Keratinocyte (primary cell): ENCODE measurements around the gene TANGO2. TPM values are rescaled to one million over a fixed set of nuclear protein-coding genes. Genes with fewer than 3 reads are reported as not detected.

ENCODE experiments used
- DNase-seq: peaks from one replicate; pipeline ENCODE4 v3.0.0-alpha.2; 2011; ENCODE audit warnings: low read depth, missing footprints, low spot score
- FAIRE-seq: peaks from 2 replicates; lab custom pipeline; 2011; peaks lifted over from hg19 to GRCh38; lab: Jason Lieb, UNC
- H2AFZ ChIP-seq: 2 replicates; pipeline ENCODE4 v1.6.0; 2012; ENCODE audit warnings: low read length, control low read depth, inconsistent platforms; ENCODE audit not compliant: control insufficient read depth
- H3K27ac ChIP-seq: 2 replicates; pipeline ENCODE4 v1.5.1; 2011; ENCODE audit warnings: low read length; ENCODE audit not compliant: control insufficient read depth, insufficient read depth
- H3K27me3 ChIP-seq: 3 replicates; pipeline ENCODE4 v1.6.0; 2011; ENCODE audit warnings: low read length; ENCODE audit not compliant: control insufficient read depth, insufficient read depth; ENCODE audit errors: extremely low read depth
- H3K36me3 ChIP-seq, 2 experiments: 2 replicates in 1 of 2; 3 replicates in 1 of 2; pipeline ENCODE4 v1.5.1; 2011; ENCODE audit warnings: low read length in 2 of 2, mild to moderate bottlenecking in 1 of 2; ENCODE audit not compliant: control insufficient read depth in 2 of 2, insufficient read depth in 2 of 2; ENCODE audit errors: extremely low read depth in 1 of 2
- H3K4me1 ChIP-seq: 3 replicates; pipeline ENCODE4 v1.5.1; 2011; ENCODE audit warnings: low read length; ENCODE audit not compliant: control insufficient read depth, insufficient read depth; ENCODE audit errors: extremely low read depth
- H3K4me2 ChIP-seq: 3 replicates; pipeline ENCODE4 v1.6.0; 2011; ENCODE audit warnings: low read depth, low read length; ENCODE audit not compliant: control insufficient read depth, insufficient read depth; ENCODE audit errors: extremely low read depth
- H3K4me3 ChIP-seq, 3 experiments: fragments of 200-600 bp in 1 of 3; sonication (generic) in 1 of 3; 2 replicates in 2 of 3; 3 replicates in 1 of 3; pipeline ENCODE4 v1.5.1; 2011 to 2016; ENCODE audit warnings: low read length in 3 of 3, mild to moderate bottlenecking in 3 of 3, control low read depth in 2 of 3, inconsistent platforms in 1 of 3, low read depth in 1 of 3, mixed read lengths in 1 of 3, mixed run types in 1 of 3, moderate library complexity in 1 of 3; ENCODE audit not compliant: control insufficient read depth in 2 of 3, insufficient read depth in 2 of 3; ENCODE audit errors: extremely low read depth in 1 of 3
- H3K79me2 ChIP-seq: 2 replicates; pipeline ENCODE4 v1.6.0; 2012; ENCODE audit warnings: low read length; ENCODE audit not compliant: control insufficient read depth, insufficient read depth
- H3K9ac ChIP-seq: 3 replicates; pipeline ENCODE4 v1.6.0; 2011; ENCODE audit warnings: low read length; ENCODE audit not compliant: control insufficient read depth, insufficient read depth; ENCODE audit errors: extremely low read depth
- H3K9me1 ChIP-seq: 3 replicates; pipeline ENCODE4 v1.6.0; 2011; ENCODE audit warnings: low read length; ENCODE audit not compliant: control insufficient read depth, insufficient read depth; ENCODE audit errors: extremely low read depth
- H3K9me3 ChIP-seq: 2 replicates; pipeline ENCODE4 v1.5.1; 2012; ENCODE audit warnings: low read depth, low read length; ENCODE audit not compliant: control insufficient read depth
- H4K20me1 ChIP-seq: 3 replicates; pipeline ENCODE4 v1.6.0; 2011; ENCODE audit warnings: low read length; ENCODE audit not compliant: control insufficient read depth, insufficient read depth; ENCODE audit errors: extremely low read depth
- EZH2 ChIP-seq: IDR thresholded peaks from one replicate; pipeline ENCODE4 v1.6.1; 2012; ENCODE audit warnings: inconsistent platforms, mild to moderate bottlenecking, low read length, moderate library complexity
- dilution Hi-C: fragments of 300-500 bp; cut with MboI; formaldehyde crosslinking; loops from one replicate; pipeline ENCODE4 v1.7.0; 2020; ENCODE audit warnings: low sequenced_read_pairs; ENCODE audit not compliant: extremely low pct_ligation_motif_present
- polyA plus RNA-seq, 5 experiments: library from polyadenylated mRNA; depleted of rRNA in 3 of 5; stranded (reverse) in 3 of 5; stranded (forward) in 1 of 5; unstranded in 1 of 5; fragments of >200 nt; gene quantifications; 1 replicate in 1 of 5; 2 replicates in 3 of 5; 3 replicates in 1 of 5; pipeline versions ENCODE4 v1.2.1 to v1.2.3, GENCODE V29; 2011 to 2012; ENCODE audit warnings: missing spikeins in 2 of 5, low read depth in 1 of 5, low replicate concordance in 1 of 5
- TF ChIP-seq, protein P1 (sequence below), 3 experiments: IDR thresholded peaks in 1 of 3; conservative IDR thresholded peaks in 1 of 3; optimal IDR thresholded peaks in 1 of 3; 2 replicates in 2 of 3; 3 replicates in 1 of 3; pipeline versions ENCODE3 to v1.5.1; 2011; ENCODE audit warnings: low read length in 3 of 3, mild to moderate bottlenecking in 3 of 3, moderate library complexity in 2 of 3, control low read depth in 1 of 3, inconsistent platforms in 1 of 3; ENCODE audit not compliant: insufficient read depth in 2 of 3; ENCODE audit errors: extremely low read depth in 1 of 3

Gene TANGO2
- polyA plus RNA-seq, 1 donor (not counting 4 experiments of a cell fraction or from before 2014, with no cell fraction given), result 20.1 TPM

DNA sequence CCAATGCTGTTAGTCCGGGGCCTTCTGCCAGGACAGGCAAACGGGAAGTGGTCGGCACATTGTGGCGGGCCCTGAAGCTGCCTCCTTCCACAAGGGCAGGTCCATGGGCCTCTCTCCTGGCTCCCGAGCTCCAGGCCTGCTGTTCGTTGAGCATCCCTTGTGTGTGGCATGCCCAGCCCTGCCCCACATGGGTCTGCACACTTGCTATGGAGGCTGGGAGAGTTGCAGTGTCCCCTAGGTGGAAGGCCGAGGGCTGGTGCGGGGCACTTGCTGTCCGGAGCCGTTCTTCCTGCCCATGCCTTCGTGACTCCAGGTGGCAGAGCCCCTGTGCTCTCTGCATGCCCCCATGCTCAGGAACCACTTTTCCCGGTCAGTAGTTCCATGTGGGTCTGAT, 33.1 kb downstream of the TANGO2 start:
- Histone ChIP-seq H3K79me2 (no peaks in the 10 kb centered on the region), H3K9me1 (no peaks in the 10 kb centered on the region), H3K27me3 (no peaks in the 10 kb centered on the region), H3K9me3 (no peaks in the 10 kb centered on the region), H3K4me1 (no peaks in the 10 kb centered on the region), H3K36me3 (peaks cover 10 to 23% of the 10 kb centered on the region in 2 experiments), H3K4me3 (no peak overlapping the region), H3K4me2 (no peak overlapping the region), H4K20me1 (no peaks in the 10 kb centered on the region), H3K9ac (no peak overlapping the region), H2AFZ (no peak overlapping the region), H3K27ac (no peak overlapping the region)
- no peak for FAIRE-seq
- TF ChIP-seq, protein P1, sequence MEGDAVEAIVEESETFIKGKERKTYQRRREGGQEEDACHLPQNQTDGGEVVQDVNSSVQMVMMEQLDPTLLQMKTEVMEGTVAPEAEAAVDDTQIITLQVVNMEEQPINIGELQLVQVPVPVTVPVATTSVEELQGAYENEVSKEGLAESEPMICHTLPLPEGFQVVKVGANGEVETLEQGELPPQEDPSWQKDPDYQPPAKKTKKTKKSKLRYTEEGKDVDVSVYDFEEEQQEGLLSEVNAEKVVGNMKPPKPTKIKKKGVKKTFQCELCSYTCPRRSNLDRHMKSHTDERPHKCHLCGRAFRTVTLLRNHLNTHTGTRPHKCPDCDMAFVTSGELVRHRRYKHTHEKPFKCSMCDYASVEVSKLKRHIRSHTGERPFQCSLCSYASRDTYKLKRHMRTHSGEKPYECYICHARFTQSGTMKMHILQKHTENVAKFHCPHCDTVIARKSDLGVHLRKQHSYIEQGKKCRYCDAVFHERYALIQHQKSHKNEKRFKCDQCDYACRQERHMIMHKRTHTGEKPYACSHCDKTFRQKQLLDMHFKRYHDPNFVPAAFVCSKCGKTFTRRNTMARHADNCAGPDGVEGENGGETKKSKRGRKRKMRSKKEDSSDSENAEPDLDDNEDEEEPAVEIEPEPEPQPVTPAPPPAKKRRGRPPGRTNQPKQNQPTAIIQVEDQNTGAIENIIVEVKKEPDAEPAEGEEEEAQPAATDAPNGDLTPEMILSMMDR (optimal IDR thresholded peaks at IDR 0.05 in 1 of 3, IDR thresholded peaks at IDR 0.05 in 1 of 3, conservative IDR thresholded peaks at IDR 0.05 in 1 of 3; ENCODE audit: extremely low read depth in 1 of 3, insufficient read depth in 2 of 3, low read length in 3 of 3), result no peak
- dilution Hi-C loops, result no loop called here
- DNase-seq, result no peak

DNA sequence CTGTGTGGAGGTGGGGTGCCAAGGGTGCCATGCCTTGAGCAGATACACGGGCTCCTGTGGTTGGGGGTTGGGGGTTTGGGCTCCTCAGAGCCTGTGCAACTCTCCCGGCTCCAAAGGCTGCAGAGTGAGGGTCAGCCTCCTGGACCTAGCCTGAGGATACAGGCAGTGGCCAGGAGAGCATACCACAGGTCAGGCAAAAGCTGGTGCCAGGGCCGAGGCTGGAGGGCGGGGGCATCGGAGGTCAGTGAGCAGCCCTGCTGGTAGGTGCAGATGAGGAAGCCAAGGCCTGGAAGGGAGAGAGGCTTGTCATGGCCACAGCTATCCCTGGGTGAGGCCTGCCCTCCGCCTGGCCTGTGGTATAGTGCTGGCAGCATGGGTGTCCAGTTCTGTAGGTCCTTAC, 33.6 kb downstream of the TANGO2 start:
- no peaks in the 10 kb centered on the region for H4K20me1 ChIP-seq
- dilution Hi-C loops, result no loop called here
- FAIRE-seq (no peak), DNase-seq (no peak)
- H3K9me1 ChIP-seq, result no peaks in the 10 kb centered on the region
- TF ChIP-seq, protein P1 (optimal IDR thresholded peaks at IDR 0.05 in 1 of 3, IDR thresholded peaks at IDR 0.05 in 1 of 3, conservative IDR thresholded peaks at IDR 0.05 in 1 of 3; ENCODE audit: extremely low read depth in 1 of 3, insufficient read depth in 2 of 3, low read length in 3 of 3), result no peak
- TF ChIP-seq EZH2, result no peak
- H2AFZ ChIP-seq, result no peak overlapping the region
- H3K4me1 ChIP-seq, result no peaks in the 10 kb centered on the region
- H3K9me3 ChIP-seq, result no peaks in the 10 kb centered on the region
- H3K4me2 ChIP-seq, result no peak overlapping the region
- H3K36me3 ChIP-seq, result peaks cover 10 to 25% of the 10 kb centered on the region in 2 experiments
- no peaks in the 10 kb centered on the region for H3K79me2 ChIP-seq
- H3K9ac ChIP-seq, result no peak overlapping the region
- H3K4me3 ChIP-seq, result no peak overlapping the region
- H3K27ac ChIP-seq, result no peak overlapping the region
- H3K27me3 ChIP-seq, result no peaks in the 10 kb centered on the region
